Measurements from ENCODE around the gene ZSCAN2. TPM values are rescaled to one million over a fixed set of nuclear protein-coding genes. Genes with fewer than 3 reads are reported as not detected.
"Not testable (repeated sequence)": the region's sequence is repeated elsewhere in the genome, so short reads cannot be mapped to it uniquely, and the experiment has no call there.

Gene ZSCAN2
- total RNA-seq, 1 experiment from 2014 or later = 15.9 TPM

GRCh38 chr15:84624359-84624758 is 23.6 kb downstream of the ZSCAN2 start:
- DNase-seq (ENCODE audit: low read depth) = no peak
- in situ Hi-C loops (cut with HindIII; ENCODE audit: low pct_unique_long_range_greater_than_20kb, low sequenced_read_pairs) = no loop called here

- DNase-seq (ENCODE audit: low read depth) = no peak
- in situ Hi-C loops (cut with HindIII; ENCODE audit: low pct_unique_long_range_greater_than_20kb, low sequenced_read_pairs) = no loop called here
Observed at GRCh38 chr15:84625123-84625522, 24.3 kb downstream of the ZSCAN2 start.

DNA sequence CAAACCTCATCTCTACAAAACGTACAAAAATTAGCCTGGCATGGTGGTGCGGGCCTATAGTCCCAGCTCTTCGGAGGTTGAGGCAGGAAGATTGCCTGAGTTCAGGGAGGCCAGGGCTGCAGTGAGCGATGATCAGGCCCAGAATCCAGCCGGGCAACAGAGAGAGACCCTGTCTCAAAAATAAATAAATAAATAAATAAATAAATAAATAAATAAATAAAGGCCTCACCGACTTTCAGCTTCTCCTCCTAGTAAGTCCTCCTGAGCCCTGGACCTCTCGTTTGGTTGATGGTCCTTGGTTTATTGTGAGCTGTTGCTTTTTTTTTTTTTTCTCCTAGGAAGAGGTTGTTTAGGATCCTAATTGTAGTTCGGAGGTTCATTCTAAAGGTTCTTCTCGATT is 28.2 kb downstream of the ZSCAN2 start:
- no peak for DNase-seq (ENCODE audit: low read depth)
- in situ Hi-C loops (cut with HindIII; ENCODE audit: low pct_unique_long_range_greater_than_20kb, low sequenced_read_pairs) = no loop called here

DNA sequence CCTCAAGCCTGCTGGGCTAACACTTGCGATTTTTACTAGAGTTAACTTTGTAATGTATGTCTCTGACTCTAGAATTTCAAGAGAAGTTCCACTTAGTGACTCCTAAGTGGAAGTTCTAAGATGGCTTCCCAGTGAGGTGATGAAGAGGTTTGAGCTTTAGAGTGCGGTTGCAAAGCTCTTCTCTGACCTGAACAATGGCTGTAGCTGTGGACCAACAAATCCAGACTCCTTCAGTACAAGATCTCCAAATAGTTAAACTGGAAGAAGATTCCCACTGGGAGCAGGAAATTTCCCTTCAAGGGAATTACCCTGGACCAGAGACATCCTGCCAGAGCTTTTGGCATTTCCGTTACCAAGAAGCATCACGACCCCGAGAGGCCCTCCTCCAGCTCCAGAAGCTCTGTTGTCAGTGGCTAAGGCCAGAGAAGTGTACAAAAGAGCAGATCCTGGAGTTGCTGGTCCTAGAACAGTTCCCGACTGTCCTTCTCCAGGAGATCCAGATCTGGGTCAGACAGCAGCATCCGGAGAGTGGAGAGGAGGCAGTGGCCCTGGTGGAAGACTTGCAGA is 31.0 kb downstream of the ZSCAN2 start:
- peak; percentile 32 for DNase-seq (ENCODE audit: low read depth)
- in situ Hi-C loops (cut with HindIII; ENCODE audit: low pct_unique_long_range_greater_than_20kb, low sequenced_read_pairs) = no loop called here

- DNase-seq (ENCODE audit: low read depth) = peak; percentile 78
Observed at GRCh38 chr15:84633311-84634227, 32.8 kb downstream of the ZSCAN2 start.

GRCh38 chr15:84634228-84634837 is 33.5 kb downstream of the ZSCAN2 start:
- in situ Hi-C loops (cut with HindIII; ENCODE audit: low pct_unique_long_range_greater_than_20kb, low sequenced_read_pairs) = no loop called here
- DNase-seq (ENCODE audit: low read depth) = no peak

More at GRCh38 chr15:84633311-84634227, 32.8 kb downstream of the ZSCAN2 start:
- in situ Hi-C loops (cut with HindIII; ENCODE audit: low pct_unique_long_range_greater_than_20kb, low sequenced_read_pairs) = no loop called here

DNA sequence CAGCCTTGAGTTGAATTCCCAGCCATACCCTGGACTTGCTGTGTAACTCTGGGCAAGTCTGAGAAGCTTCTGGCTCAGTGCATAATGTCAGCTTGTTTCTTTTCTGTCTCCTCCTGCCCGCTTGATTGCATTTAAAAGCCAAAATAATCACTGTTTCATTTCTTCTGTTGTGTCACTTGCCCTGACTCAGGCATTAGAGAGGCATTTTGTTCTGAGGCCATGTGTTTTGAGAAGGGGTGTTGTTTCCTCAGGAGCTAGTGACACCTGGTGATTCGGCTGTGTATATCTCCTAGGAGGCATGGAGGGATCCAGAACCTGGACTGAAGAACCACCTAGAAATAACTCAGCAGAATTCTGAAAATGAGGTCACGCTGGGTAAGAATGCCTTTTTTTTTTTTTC is 37.3 kb downstream of the ZSCAN2 start:
- in situ Hi-C loops (cut with HindIII; ENCODE audit: low pct_unique_long_range_greater_than_20kb, low sequenced_read_pairs) = no loop called here
- DNase-seq (ENCODE audit: low read depth) = peak; percentile 64

- in situ Hi-C loops (cut with HindIII; ENCODE audit: low pct_unique_long_range_greater_than_20kb, low sequenced_read_pairs); DNase-seq (ENCODE audit: low read depth): not testable (repeated sequence)
Observed at GRCh38 chr15:84641871-84642270, 41.1 kb downstream of the ZSCAN2 start.

GRCh38 chr15:84642640-84643039 is 41.8 kb downstream of the ZSCAN2 start:
- in situ Hi-C loops (cut with HindIII; ENCODE audit: low pct_unique_long_range_greater_than_20kb, low sequenced_read_pairs) = not testable (repeated sequence)

DNA sequence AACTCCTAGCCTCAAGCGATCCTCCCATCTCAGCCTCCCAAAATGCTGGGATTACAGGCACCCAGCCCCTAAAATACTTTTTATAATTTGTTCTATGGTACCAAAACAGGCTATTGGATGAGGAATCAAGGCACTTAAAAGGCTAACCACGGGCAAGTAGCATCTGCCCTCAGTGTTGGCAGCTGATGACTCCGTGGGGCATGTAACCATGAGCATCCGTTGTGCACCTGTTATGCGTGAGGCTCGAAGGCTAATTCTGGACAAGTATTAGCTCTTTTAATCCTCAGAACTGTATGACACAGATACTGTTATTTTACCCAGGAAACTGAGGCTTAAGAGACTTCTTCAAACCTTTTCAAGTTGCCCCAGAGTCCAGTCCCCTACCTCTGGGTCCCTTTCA is 43.0 kb downstream of the ZSCAN2 start:
- no peak for DNase-seq (ENCODE audit: low read depth)
- in situ Hi-C loops (cut with HindIII; ENCODE audit: low pct_unique_long_range_greater_than_20kb, low sequenced_read_pairs) = no loop called here

More at GRCh38 chr15:84642640-84643039, 41.8 kb downstream of the ZSCAN2 start:
- not testable (repeated sequence) for DNase-seq (ENCODE audit: low read depth)

- in situ Hi-C loops (cut with HindIII; ENCODE audit: low pct_unique_long_range_greater_than_20kb, low sequenced_read_pairs) = no loop called here
Observed at GRCh38 chr15:84645496-84645895, 44.7 kb downstream of the ZSCAN2 start.

DNA sequence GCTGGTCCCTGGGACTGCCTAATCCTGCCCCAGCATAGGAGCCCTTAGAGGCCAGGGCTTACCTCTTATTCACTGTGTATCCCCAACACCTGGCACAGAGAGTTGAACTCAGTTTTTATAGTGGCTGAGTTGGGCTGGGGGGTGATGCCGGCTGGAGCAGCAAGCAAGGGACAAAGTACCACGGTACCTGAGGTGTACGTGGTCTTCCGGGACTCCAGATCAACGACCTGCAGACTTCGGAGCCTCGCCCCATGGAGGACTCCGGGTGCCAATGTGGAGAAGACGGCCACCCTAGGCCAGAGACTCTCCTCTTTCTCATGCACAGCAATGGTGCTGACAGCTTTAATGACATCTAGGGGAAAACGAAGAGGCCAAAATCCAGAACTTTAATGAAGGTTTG is 45.2 kb downstream of the ZSCAN2 start:
- no peak for DNase-seq (ENCODE audit: low read depth)
- in situ Hi-C loops (cut with HindIII; ENCODE audit: low pct_unique_long_range_greater_than_20kb, low sequenced_read_pairs) = no loop called here

More at GRCh38 chr15:84645496-84645895, 44.7 kb downstream of the ZSCAN2 start:
- DNase-seq (ENCODE audit: low read depth) = no peak

DNA sequence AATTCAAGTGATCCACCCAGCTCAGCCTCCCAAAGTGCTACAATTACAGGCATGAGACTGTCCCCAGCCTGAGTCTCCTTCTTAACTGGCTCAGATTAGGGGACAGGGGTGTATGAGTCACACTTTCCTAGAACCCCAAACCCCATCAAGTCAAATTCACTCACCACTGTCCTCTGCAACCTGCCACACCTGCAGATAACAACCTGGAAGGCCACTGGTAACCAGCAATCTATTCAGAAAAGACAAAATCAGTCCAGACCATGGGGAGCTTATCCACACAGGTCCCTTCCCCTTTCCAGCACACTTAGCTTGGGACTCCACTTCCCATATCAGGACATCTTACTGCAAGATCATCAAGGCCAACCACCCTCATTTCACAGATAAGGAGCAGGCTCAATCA is 46.9 kb downstream of the ZSCAN2 start:
- no peak for DNase-seq (ENCODE audit: low read depth)
- in situ Hi-C loops (cut with HindIII; ENCODE audit: low pct_unique_long_range_greater_than_20kb, low sequenced_read_pairs) = no loop called here

GRCh38 chr15:84648539-84648938 is 47.7 kb downstream of the ZSCAN2 start:
- in situ Hi-C loops (cut with HindIII; ENCODE audit: low pct_unique_long_range_greater_than_20kb, low sequenced_read_pairs) = no loop called here
- DNase-seq (ENCODE audit: low read depth) = no peak

GRCh38 chr15:84649706-84650105 is 48.9 kb downstream of the ZSCAN2 start:
- DNase-seq (ENCODE audit: low read depth) = no peak
- in situ Hi-C loops (cut with HindIII; ENCODE audit: low pct_unique_long_range_greater_than_20kb, low sequenced_read_pairs) = no loop called here

GRCh38 chr15:84653584-84653909 is 52.7 kb downstream of the ZSCAN2 start:
- in situ Hi-C loops (cut with HindIII; ENCODE audit: low pct_unique_long_range_greater_than_20kb, low sequenced_read_pairs) = no loop called here

GRCh38 chr15:84653910-84654688 is 53.3 kb downstream of the ZSCAN2 start, which contains the start of gene WDR73:
WDR73 (minus strand) TSS chr15:84654283; CDS start chr15:84654274, 9 bp downstream.
- peak; percentile 86 for DNase-seq (ENCODE audit: low read depth)

More at GRCh38 chr15:84653584-84653909, 52.7 kb downstream of the ZSCAN2 start:
- no peak for DNase-seq (ENCODE audit: low read depth)

DNA sequence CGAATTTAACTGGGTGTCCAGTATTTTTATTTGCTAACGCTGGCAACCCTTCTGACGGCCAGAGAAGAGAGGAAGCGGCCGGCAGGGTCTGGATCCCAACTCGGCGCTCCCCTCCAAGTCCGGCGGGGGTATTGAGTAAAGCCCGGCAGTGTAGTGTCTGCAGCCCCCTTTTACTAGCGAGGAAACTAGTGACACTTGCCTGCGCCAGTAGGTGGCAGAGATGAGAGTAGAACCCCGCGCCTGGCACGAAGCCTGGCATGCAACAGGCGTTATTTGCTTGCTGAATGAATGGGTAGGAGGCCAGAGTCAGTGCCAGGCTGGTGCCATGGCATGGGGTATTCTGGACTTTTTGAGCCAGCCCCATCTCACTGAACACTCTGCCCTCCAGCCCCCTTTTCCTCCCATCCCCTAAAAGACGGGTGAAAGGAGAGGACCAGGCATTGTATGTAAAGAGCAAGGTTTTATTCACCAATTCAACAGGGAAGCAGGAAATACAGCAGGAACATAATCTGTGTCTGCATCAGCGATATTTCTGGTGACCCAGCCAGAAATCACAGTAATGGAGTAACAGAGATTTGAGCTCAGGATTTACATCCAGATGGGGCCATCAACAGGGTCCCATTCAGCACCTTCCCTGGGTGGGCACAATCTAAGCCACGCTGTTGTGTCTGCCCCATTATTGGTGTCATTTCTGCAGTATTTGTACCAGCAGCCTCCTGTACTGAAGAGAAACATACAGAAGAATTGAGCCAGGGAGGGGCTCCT is 54.1 kb downstream of the ZSCAN2 start:
- in situ Hi-C loops (cut with HindIII; ENCODE audit: low pct_unique_long_range_greater_than_20kb, low sequenced_read_pairs) = no loop called here
- DNase-seq (ENCODE audit: low read depth) = peak; percentile 66

More at GRCh38 chr15:84653910-84654688, 53.3 kb downstream of the ZSCAN2 start, which contains the start of gene WDR73:
- in situ Hi-C loops (cut with HindIII; ENCODE audit: low pct_unique_long_range_greater_than_20kb, low sequenced_read_pairs) = no loop called here

All from Caki2 (cell line).